Thoracic aorta (tissue), 2 donors: Measurements from ENCODE around the gene UVRAG. TPM values are rescaled to one million over a fixed set of nuclear protein-coding genes. Genes with fewer than 3 reads are reported as not detected.

Experiments used
- ATAC-seq: fragments of 150-250 bp; one replicate; pipeline ENCODE4 v1.8.0; 2017; ENCODE audit warnings: low read depth; ENCODE audit not compliant: insufficient number of reproducible peaks, low FRiP score
- DNase-seq: peaks from one replicate; pipeline ENCODE4 v3.0.0-alpha.2; 2020; ENCODE audit warnings: low spot score
- H3K27ac ChIP-seq, 2 donors: fragments of 200-600 bp; sonication (generic); 1 replicate in 1 of 2; 2 replicates in 1 of 2; pipeline ENCODE4 v1.5.1; 2016; ENCODE audit warnings: mild to moderate bottlenecking in 2 of 2, moderate library complexity in 2 of 2
- H3K27me3 ChIP-seq: fragments of 200-600 bp; sonication (generic); replicated peaks from 2 replicates; pipeline ENCODE4 v1.6.0; 2016; ENCODE audit warnings: mild to moderate bottlenecking; ENCODE audit not compliant: insufficient read depth
- H3K36me3 ChIP-seq: fragments of 200-600 bp; sonication (generic); one replicate; pipeline ENCODE4 v1.5.1; 2016
- H3K4me1 ChIP-seq, 2 donors: fragments of 200-600 bp; sonication (generic); 1 replicate in 1 of 2; 2 replicates in 1 of 2; pipeline versions ENCODE4 v1.5.1 to v1.6.0; 2016; ENCODE audit warnings: low read depth in 2 of 2, mild to moderate bottlenecking in 1 of 2; ENCODE audit not compliant: control insufficient read depth in 1 of 2
- H3K4me3 ChIP-seq: fragments of 200-600 bp; sonication (generic); 2 replicates; pipeline ENCODE4 v1.5.1; 2016; ENCODE audit warnings: mild to moderate bottlenecking
- H3K9me3 ChIP-seq: fragments of 200-600 bp; sonication (generic); 2 replicates; pipeline ENCODE4 v1.5.1; 2016
- CTCF ChIP-seq: fragments of 200-600 bp; sonication (generic); IDR thresholded peaks from one replicate; pipeline ENCODE4 v1.5.1; 2019; ENCODE audit warnings: antibody characterized with exemption
- total RNA-seq, 2 donors: library from RNA; depleted of rRNA; stranded (reverse); fragments of >200 nt; gene quantifications; one replicate each; pipeline versions ENCODE4 v1.1.0 to v1.2.3, GENCODE V29; 2016

The UVRAG gene
- total RNA-seq, 2 donors from 2014 or later: 20.4 to 27.7 TPM

- Histone ChIP-seq H3K4me3 (no peak overlapping the region), H3K36me3 (no peaks in the 10 kb centered on the region), H3K27me3 (no peaks in the 10 kb centered on the region), H3K27ac (no peak overlapping the region), H3K9me3 (no peaks in the 10 kb centered on the region), H3K4me1 (no peaks in the 10 kb centered on the region)
- TF ChIP-seq CTCF: no peak
- ATAC-seq (no peak), DNase-seq (no peak)
Observed at GRCh38 chr11:75775056-75775455, 40.0 kb upstream of the UVRAG start.

DNA sequence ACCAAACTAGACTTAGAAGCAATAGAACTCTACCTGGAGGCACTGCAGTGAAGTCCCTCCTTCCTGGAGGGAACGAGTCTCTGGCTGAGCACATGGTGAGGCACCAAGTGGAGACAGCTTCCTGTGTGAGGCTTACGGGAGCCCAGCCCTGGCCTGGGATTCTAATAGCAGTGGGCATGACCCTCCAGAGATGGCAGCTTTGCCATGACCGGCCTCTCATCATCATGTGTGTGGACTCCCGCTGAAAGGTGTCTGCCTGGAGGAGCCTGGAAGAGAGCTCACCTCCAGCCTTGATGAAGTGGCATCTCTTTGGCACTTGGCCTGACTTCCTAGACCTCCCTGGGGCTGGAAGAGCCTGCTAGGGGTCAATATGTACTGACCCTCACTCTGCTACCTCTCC, 38.5 kb upstream of the UVRAG start:
- no peak for TF ChIP-seq CTCF
- H3K9me3 ChIP-seq: no peaks in the 10 kb centered on the region
- no peaks in the 10 kb centered on the region for H3K4me1 ChIP-seq
- H3K27me3 ChIP-seq: no peaks in the 10 kb centered on the region
- H3K4me3 ChIP-seq: no peak overlapping the region
- DNase-seq (no peak), ATAC-seq (no peak)
- no peaks in the 10 kb centered on the region for H3K36me3 ChIP-seq
- H3K27ac ChIP-seq: no peak overlapping the region

DNA sequence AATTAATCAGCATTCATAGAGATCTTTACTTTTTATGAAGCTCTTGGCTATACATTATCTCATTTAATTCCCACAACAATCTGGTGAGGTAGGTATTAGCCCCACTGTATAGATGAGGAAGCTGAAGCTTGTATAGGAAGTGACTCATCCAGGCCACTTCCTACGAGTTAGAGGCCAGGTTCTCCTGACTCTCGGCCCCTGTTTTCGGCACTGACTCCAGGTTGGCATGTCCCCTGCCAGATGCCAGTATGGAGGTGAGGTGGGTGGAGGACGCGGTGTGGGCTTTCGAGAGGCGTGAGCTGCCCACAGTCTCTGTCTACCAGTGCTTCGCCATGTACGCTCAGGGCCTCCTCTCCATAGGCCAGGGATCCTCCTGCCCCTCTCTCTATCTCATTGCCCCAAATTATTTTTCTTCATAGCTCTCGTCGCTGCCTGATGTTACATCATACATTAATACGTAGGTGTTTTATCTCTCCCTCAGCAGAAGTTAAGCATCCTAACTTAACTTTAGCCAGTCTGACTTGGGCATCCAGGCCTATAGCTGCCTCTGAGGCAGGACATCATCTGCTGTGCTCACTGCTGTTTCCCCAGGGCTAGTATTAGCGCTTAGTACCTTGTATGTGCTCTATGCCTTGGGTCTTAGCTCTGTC, 37.4 kb upstream of the UVRAG start:
- no peak for TF ChIP-seq CTCF
- no peak for ATAC-seq

DNA sequence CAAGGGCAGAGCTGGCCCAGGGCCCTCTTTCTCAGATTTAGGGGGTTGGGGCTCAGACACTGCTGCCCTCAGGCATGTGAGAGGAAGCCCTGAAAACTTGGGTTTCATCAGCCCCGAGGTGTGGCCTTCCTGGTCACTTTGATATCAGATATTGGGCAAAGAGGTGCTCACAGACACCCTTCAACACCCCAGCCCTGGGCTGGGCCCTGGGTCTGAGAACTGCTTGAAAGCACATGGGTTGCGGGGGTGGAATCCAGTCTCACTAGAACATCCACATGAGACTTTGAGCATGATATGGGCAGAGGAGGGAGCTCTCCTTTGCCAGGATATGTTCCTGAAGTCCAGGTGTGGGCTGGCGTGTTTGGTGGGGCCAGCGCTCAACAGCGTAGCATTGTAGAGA, 36.0 kb upstream of the UVRAG start:
- ATAC-seq: no peak
- TF ChIP-seq CTCF: no peak
- H3K27ac ChIP-seq: no peak overlapping the region
- no peaks in the 10 kb centered on the region for H3K9me3 ChIP-seq
- DNase-seq: no peak
- no peaks in the 10 kb centered on the region for H3K36me3 ChIP-seq
- no peaks in the 10 kb centered on the region for H3K4me1 ChIP-seq
- H3K27me3 ChIP-seq: no peaks in the 10 kb centered on the region
- no peak overlapping the region for H3K4me3 ChIP-seq

More for the DNA sequence above, 37.4 kb upstream of the UVRAG start:
- no peaks in the 10 kb centered on the region for H3K36me3 ChIP-seq
- H3K9me3 ChIP-seq: no peaks in the 10 kb centered on the region
- no peak for DNase-seq
- no peak overlapping the region for H3K4me3 ChIP-seq
- H3K27ac ChIP-seq: no peak overlapping the region
- H3K4me1 ChIP-seq: no peaks in the 10 kb centered on the region
- no peaks in the 10 kb centered on the region for H3K27me3 ChIP-seq

DNA sequence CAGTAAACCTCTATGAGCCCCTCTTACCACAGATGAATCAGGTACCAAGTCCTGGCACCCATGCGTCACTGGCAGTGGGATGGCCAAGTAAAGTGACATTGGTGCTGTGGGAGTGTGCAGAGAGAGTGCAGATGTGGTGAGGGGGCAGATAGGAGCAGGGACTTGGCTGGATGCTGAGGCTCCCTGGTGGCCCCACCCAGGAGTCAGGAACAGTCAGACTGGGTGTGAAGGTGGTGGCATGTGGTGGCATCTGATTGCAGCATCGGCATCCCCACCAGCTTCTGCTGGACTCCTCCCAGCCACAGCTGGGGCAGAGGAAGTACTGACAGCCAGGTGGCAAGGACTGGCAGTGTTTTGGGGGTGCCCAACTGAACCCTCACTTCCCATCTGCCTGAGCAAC, 35.0 kb upstream of the UVRAG start:
- DNase-seq: no peak
- Histone ChIP-seq H3K27ac (no peak overlapping the region), H3K9me3 (no peaks in the 10 kb centered on the region), H3K36me3 (no peaks in the 10 kb centered on the region), H3K27me3 (no peaks in the 10 kb centered on the region), H3K4me1 (no peaks in the 10 kb centered on the region), H3K4me3 (no peak overlapping the region)
- no peak for ATAC-seq
- TF ChIP-seq CTCF: no peak
